CD4-positive, alpha-beta T cell treated with Interleukin-15 for 4 hours (primary cell): ENCODE results near the gene KRT86.
A peak's percentile ranks its signal among the peaks of the same experiment; 100 is the strongest.
"Not testable (repeated sequence)": the region's sequence is repeated elsewhere in the genome, so short reads cannot be mapped to it uniquely, and the experiment has no call there.

Experiments used
- DNase-seq: peaks from one replicate; pipeline ENCODE4 v3.0.0-alpha.2; 2020; ENCODE audit warnings: low spot score

The KRT86 gene

GRCh38 chr12:52336641-52337040 lies 62.2 kb downstream of the KRT86 start:
- DNase-seq, result no peak

GRCh38 chr12:52337054-52337453 lies 62.6 kb downstream of the KRT86 start:
- no peak for DNase-seq

- DNase-seq, result no peak
Measured at GRCh38 chr12:52338241-52338960, 64.0 kb downstream of the KRT86 start.

- DNase-seq, result no peak
Measured at GRCh38 chr12:52341066-52341580, 66.7 kb downstream of the KRT86 start.

- DNase-seq, result no peak
Measured at GRCh38 chr12:52342781-52343490, 68.5 kb downstream of the KRT86 start.

- DNase-seq, result no peak
Measured at GRCh38 chr12:52343550-52343949, 69.1 kb downstream of the KRT86 start.

GRCh38 chr12:52344111-52344510 lies 69.7 kb downstream of the KRT86 start:
- no peak for DNase-seq

- not testable (repeated sequence) for DNase-seq
Measured at GRCh38 chr12:52345041-52345440, 70.6 kb downstream of the KRT86 start.

- no peak for DNase-seq
Measured at GRCh38 chr12:52346593-52346992, 72.1 kb downstream of the KRT86 start.

- DNase-seq, result no peak
Measured at GRCh38 chr12:52347016-52347415, 72.6 kb downstream of the KRT86 start.

GRCh38 chr12:52347551-52348510 lies 73.4 kb downstream of the KRT86 start:
- DNase-seq, result no peak

GRCh38 chr12:52349196-52349595 lies 74.8 kb downstream of the KRT86 start:
- DNase-seq, result no peak

GRCh38 chr12:52350021-52350620 lies 75.7 kb downstream of the KRT86 start:
- DNase-seq, result no peak

GRCh38 chr12:52350786-52351185 lies 76.3 kb downstream of the KRT86 start:
- no peak for DNase-seq

GRCh38 chr12:52351196-52352059 lies 77.0 kb downstream of the KRT86 start:
- peak; percentile 60 for DNase-seq

- no peak for DNase-seq
Measured at GRCh38 chr12:52352951-52353350, 78.5 kb downstream of the KRT86 start.

GRCh38 chr12:52353766-52354165 lies 79.3 kb downstream of the KRT86 start:
- no peak for DNase-seq

- DNase-seq, result no peak
Measured at GRCh38 chr12:52354200-52354599, 79.8 kb downstream of the KRT86 start.

- DNase-seq, result no peak
Measured at GRCh38 chr12:52355176-52355575, 80.7 kb downstream of the KRT86 start.

- DNase-seq, result no peak
Measured at GRCh38 chr12:52356031-52356761, 81.8 kb downstream of the KRT86 start.
